Activated CD8-positive, alpha-beta memory T cell treated with anti-CD3 and anti-CD28 coated beads, Interleukin-2, amount 50 U/mL, for 24 hours (primary cell): ENCODE data around the gene TK1.
"Not testable (repeated sequence)": the region's sequence is repeated elsewhere in the genome, so short reads cannot be mapped to it uniquely, and the experiment has no call there.

Experiments
- DNase-seq: peaks from one replicate; pipeline ENCODE4 v3.0.0-alpha.2; 2020; ENCODE audit errors: extremely low read depth

TK1 gene

GRCh38 chr17:78186692-78187595, at the start of gene TK1, which contains the start of gene AFMID:
Gene TK1 (minus strand): TSS chr17:78187052. CDS start chr17:78186994, 58 bp downstream.
Gene AFMID (plus strand): TSS chr17:78187362. CDS start chr17:78187371, 9 bp downstream.
- DNase-seq, result peak; percentile 75

- DNase-seq, result no peak
Measured at GRCh38 chr17:78235885-78236284, 49.0 kb upstream of the TK1 start.

GRCh38 chr17:78235022-78235421, 48.2 kb upstream of the TK1 start:
- DNase-seq, result not testable (repeated sequence)

- no peak for DNase-seq
Measured at GRCh38 chr17:78234261-78234865, 47.5 kb upstream of the TK1 start.

GRCh38 chr17:78233678-78234077, 46.8 kb upstream of the TK1 start:
- no peak for DNase-seq

- DNase-seq, result no peak
Measured at GRCh38 chr17:78232859-78233173, 46.0 kb upstream of the TK1 start.

- DNase-seq, result no peak
Measured at GRCh38 chr17:78231991-78232858, 45.4 kb upstream of the TK1 start.

- DNase-seq, result no peak
Measured at GRCh38 chr17:78230996-78231935, 44.4 kb upstream of the TK1 start, which contains the start of gene TMEM235. Gene TMEM235 (plus strand): TSS chr17:78231631. CDS start chr17:78232024, 393 bp downstream.

- DNase-seq, result no peak
Measured at GRCh38 chr17:78230252-78230962, 43.6 kb upstream of the TK1 start.

GRCh38 chr17:78228176-78228575, 41.3 kb upstream of the TK1 start:
- no peak for DNase-seq

GRCh38 chr17:78227455-78227916, 40.6 kb upstream of the TK1 start:
- no peak for DNase-seq

- no peak for DNase-seq
Measured at GRCh38 chr17:78226759-78227454, 40.1 kb upstream of the TK1 start.

GRCh38 chr17:78226055-78226758, 39.4 kb upstream of the TK1 start:
- DNase-seq, result no peak

GRCh38 chr17:78225088-78225865, 38.4 kb upstream of the TK1 start:
- no peak for DNase-seq

GRCh38 chr17:78224231-78225087, 37.6 kb upstream of the TK1 start:
- no peak for DNase-seq

- no peak for DNase-seq
Measured at GRCh38 chr17:78223765-78224164, 36.9 kb upstream of the TK1 start.

GRCh38 chr17:78223061-78223460, 36.2 kb upstream of the TK1 start:
- no peak for DNase-seq
